ENCODE data around the gene SPAG8. TPM values are rescaled to one million over a fixed set of nuclear protein-coding genes. Genes with fewer than 3 reads are reported as not detected.

Gene SPAG8
- total RNA-seq, 2 donors from 2014 or later, result 0.19 to 1.6 TPM

DNA sequence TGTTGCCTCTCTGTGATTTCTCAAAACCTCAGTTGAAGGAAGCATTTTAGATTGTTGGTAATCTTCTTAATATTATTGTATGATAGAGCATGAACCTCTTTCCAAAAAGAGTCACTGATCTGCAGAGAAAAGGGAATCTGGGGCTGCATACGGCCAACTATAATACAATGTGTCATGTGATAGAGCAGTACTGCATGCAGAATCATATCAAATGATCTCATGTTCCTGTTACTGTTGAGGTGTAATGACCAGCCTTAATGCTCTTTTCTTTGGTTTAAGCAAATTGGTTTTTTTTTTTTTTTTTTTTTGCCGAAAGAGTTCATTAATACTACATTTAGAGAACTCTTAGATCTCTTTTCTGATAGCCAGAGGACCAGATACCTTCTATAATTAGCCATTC is 45.1 kb downstream of the SPAG8 start:
- H3K9me3 Mint-ChIP-seq, result no peaks in the 10 kb centered on the region
- no peak for ATAC-seq
- no peaks in the 10 kb centered on the region for H3K27me3 Mint-ChIP-seq
- no peak for DNase-seq (ENCODE audit: low spot score)
- H3K4me1 Mint-ChIP-seq (ENCODE audit: low read depth in 2 of 2), result no peaks in the 10 kb centered on the region
- H3K36me3 Mint-ChIP-seq, result no peaks in the 10 kb centered on the region
- H3K27ac Mint-ChIP-seq, result no peak overlapping the region
- H3K4me3 Mint-ChIP-seq, result no peak overlapping the region

GRCh38 chr9:35763803-35764202 is 48.3 kb downstream of the SPAG8 start:
- ATAC-seq (no peak), DNase-seq (ENCODE audit: low spot score) (no peak)
- Mint-ChIP-seq H3K36me3 (no peaks in the 10 kb centered on the region), H3K27ac (no peak overlapping the region), H3K4me1 (ENCODE audit: low read depth in 2 of 2) (peaks cover 2% of the 10 kb centered on the region in 2 donors), H3K9me3 (no peaks in the 10 kb centered on the region), H3K27me3 (no peaks in the 10 kb centered on the region), H3K4me3 (no peak overlapping the region)

GRCh38 chr9:35763181-35763580 is 48.9 kb downstream of the SPAG8 start:
- H3K4me1 Mint-ChIP-seq (ENCODE audit: low read depth in 2 of 2), result peaks cover 6 to 7% of the 10 kb centered on the region in 2 donors
- no peaks in the 10 kb centered on the region for H3K9me3 Mint-ChIP-seq
- ATAC-seq (no peak), DNase-seq (ENCODE audit: low spot score) (no peak)
- no peak overlapping the region for H3K4me3 Mint-ChIP-seq
- H3K36me3 Mint-ChIP-seq, result no peaks in the 10 kb centered on the region
- H3K27me3 Mint-ChIP-seq, result no peaks in the 10 kb centered on the region
- H3K27ac Mint-ChIP-seq, result no peak overlapping the region

DNA sequence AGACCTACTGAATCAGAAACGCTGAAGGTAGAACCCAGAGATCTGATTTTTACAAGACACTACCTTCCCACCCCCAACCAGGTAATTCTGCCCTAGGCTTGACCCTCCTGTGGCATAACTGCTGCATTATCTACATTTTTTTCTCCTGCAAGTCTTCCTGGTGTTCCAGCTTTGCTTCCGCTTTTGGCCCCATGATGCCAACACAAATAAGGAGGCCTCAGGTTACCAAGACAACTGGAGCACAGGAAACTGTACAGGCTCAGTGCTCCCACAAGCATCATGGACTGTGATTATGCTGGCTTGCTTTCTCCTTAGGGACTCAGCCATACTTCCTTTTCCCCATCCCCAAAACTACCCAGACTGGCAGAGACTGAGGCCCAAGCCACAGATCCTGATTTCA is 51.4 kb downstream of the SPAG8 start:
- Mint-ChIP-seq H3K9me3 (no peaks in the 10 kb centered on the region), H3K27me3 (no peaks in the 10 kb centered on the region), H3K4me3 (no peak overlapping the region), H3K36me3 (no peaks in the 10 kb centered on the region), H3K27ac (no peak overlapping the region), H3K4me1 (ENCODE audit: low read depth in 2 of 2) (peaks cover 22 to 25% of the 10 kb centered on the region in 2 donors)
- DNase-seq (ENCODE audit: low spot score) (no peak), ATAC-seq (no peak)

DNA sequence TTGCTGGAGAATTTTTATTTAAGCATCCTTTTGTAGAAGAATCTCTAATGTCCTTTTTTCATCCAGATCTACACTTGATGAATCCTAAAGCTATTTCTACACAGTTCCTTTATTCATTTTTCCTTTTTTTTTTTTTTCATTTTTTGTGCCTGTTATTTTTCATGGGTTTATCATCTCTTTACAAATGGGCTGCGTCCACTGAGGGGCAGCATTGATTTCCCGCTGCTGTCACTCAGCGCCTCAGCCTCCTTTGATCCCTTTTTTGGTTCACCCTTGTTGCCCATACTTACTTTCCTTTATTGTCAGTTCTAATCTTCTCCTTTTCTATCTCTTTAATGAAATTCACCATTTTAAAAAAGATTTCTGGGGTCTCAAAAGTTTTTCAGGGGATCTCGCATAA is 52.3 kb downstream of the SPAG8 start:
- H3K4me1 Mint-ChIP-seq (ENCODE audit: low read depth in 2 of 2), result peaks cover 22 to 25% of the 10 kb centered on the region in 2 donors
- ATAC-seq, result no peak

More for the DNA sequence above, 52.3 kb downstream of the SPAG8 start:
- no peak overlapping the region for H3K4me3 Mint-ChIP-seq
- no peaks in the 10 kb centered on the region for H3K27me3 Mint-ChIP-seq
- H3K27ac Mint-ChIP-seq, result no peak overlapping the region
- no peaks in the 10 kb centered on the region for H3K36me3 Mint-ChIP-seq
- DNase-seq (ENCODE audit: low spot score), result no peak
- no peaks in the 10 kb centered on the region for H3K9me3 Mint-ChIP-seq

Other genes starting within 250 kb of the SPAG8 start
- 10 to 100 TPM; 41.4 to 43.3 TPM for gene TESK1, start 207.0 kb downstream of the SPAG8 start, total RNA-seq
- 1 to 10 TPM; 7.0 to 8.8 TPM for gene CD72, start 193.8 kb downstream of the SPAG8 start, total RNA-seq
- gene SIT1, start 161.3 kb downstream of the SPAG8 start, total RNA-seq, result 1 to 10 TPM; 3.5 to 7.1 TPM
- 1,000 to 10,000 TPM; 3,856 to 4,437 TPM for gene RMRP, start 154.2 kb downstream of the SPAG8 start, total RNA-seq
- 10 to 100 TPM; 12.0 to 21.5 TPM for gene CCDC107, start 154.0 kb downstream of the SPAG8 start, total RNA-seq
- 10 to 100 TPM in 1 of 2 donors, 1 to 10 TPM in 1; 4.6 to 14.2 TPM for gene ARHGEF39, start 147.1 kb downstream of the SPAG8 start, total RNA-seq
- not detected for gene CA9, start 138.3 kb downstream of the SPAG8 start, total RNA-seq
- 1 to 10 TPM; 1.4 to 5.9 TPM for gene TPM2, start 122.3 kb downstream of the SPAG8 start, total RNA-seq
- 100 to 1,000 TPM; 490 to 539 TPM for gene TLN1, start 80.1 kb downstream of the SPAG8 start, total RNA-seq
- gene CREB3, start 79.6 kb downstream of the SPAG8 start, total RNA-seq, result 10 to 100 TPM; 29.4 to 35.7 TPM
- gene GBA2, start 63.0 kb downstream of the SPAG8 start, total RNA-seq, result 10 to 100 TPM; 68.4 to 81.4 TPM
- gene RGP1, start 63.0 kb downstream of the SPAG8 start, total RNA-seq, result 10 to 100 TPM; 17.9 to 19.6 TPM
- not detected for gene MSMP, start 58.0 kb downstream of the SPAG8 start, total RNA-seq
- 10 to 100 TPM in 1 of 2 donors, 1 to 10 TPM in 1; 5.0 to 11.3 TPM for gene NPR2, start 20.7 kb downstream of the SPAG8 start, total RNA-seq
- gene HINT2, start 2.8 kb upstream of the SPAG8 start, total RNA-seq, result 10 to 100 TPM; 40.8 to 46.8 TPM
- not detected for gene FAM221B, start 16.5 kb upstream of the SPAG8 start, total RNA-seq
- 1 to 10 TPM; 1.8 TPM for gene TMEM8B, start 17.0 kb upstream of the SPAG8 start, total RNA-seq
- gene OR13J1, start 58.1 kb upstream of the SPAG8 start, total RNA-seq, result not detected
- not detected for gene HRCT1, start 93.9 kb upstream of the SPAG8 start, total RNA-seq
- gene SPAAR, start 97.2 kb upstream of the SPAG8 start, total RNA-seq, result not detected
- not detected for gene OR2S2, start 145.9 kb upstream of the SPAG8 start, total RNA-seq
- gene RECK, start 224.7 kb upstream of the SPAG8 start, total RNA-seq, result 1 to 10 TPM; 4.0 to 7.0 TPM